Fibroblast of skin of left quadriceps (primary cell): ENCODE data around the gene C1QTNF7.

Source experiments
- DNase-seq, 2 experiments: peaks; one replicate each; pipeline ENCODE4 v3.0.0-alpha.2; 2013; ENCODE audit warnings: low read depth in 2 of 2

The C1QTNF7 gene

GRCh38 chr4:15413623-15414019 is 14.2 kb upstream of the C1QTNF7 start:
- DNase-seq, result no peak

GRCh38 chr4:15414551-15415091 is 13.2 kb upstream of the C1QTNF7 start:
- DNase-seq, result peak; percentile 71 to 73

GRCh38 chr4:15416357-15417232 is 11.2 kb upstream of the C1QTNF7 start:
- no peak for DNase-seq

GRCh38 chr4:15417233-15417660 is 10.6 kb upstream of the C1QTNF7 start:
- DNase-seq, result no peak

- DNase-seq, result no peak
These were observed 8.9 kb upstream of the C1QTNF7 start for GRCh38 chr4:15418956-15419355.

- peak in 1 of 2 experiments; percentile 24 for DNase-seq
These were observed 7.2 kb upstream of the C1QTNF7 start for GRCh38 chr4:15420642-15421041.

GRCh38 chr4:15423285-15423711 is 4.5 kb upstream of the C1QTNF7 start:
- no peak for DNase-seq

GRCh38 chr4:15425520-15425919 is 2.3 kb upstream of the C1QTNF7 start:
- no peak for DNase-seq

- DNase-seq, result no peak
These were observed 672 bp upstream of the C1QTNF7 start for GRCh38 chr4:15427161-15427560.

GRCh38 chr4:15428611-15429010 is 778 bp downstream of the C1QTNF7 start:
- DNase-seq, result no peak

GRCh38 chr4:15434091-15434490 is 6.3 kb downstream of the C1QTNF7 start:
- DNase-seq, result no peak

- DNase-seq, result no peak
These were observed 6.8 kb downstream of the C1QTNF7 start for GRCh38 chr4:15434676-15435075.

GRCh38 chr4:15436513-15436912 is 8.7 kb downstream of the C1QTNF7 start:
- DNase-seq, result peak; percentile 40 to 46

GRCh38 chr4:15438939-15439524 is 11.2 kb downstream of the C1QTNF7 start:
- no peak for DNase-seq

GRCh38 chr4:15443371-15444160 is 15.7 kb downstream of the C1QTNF7 start:
- no peak for DNase-seq

GRCh38 chr4:15444276-15444675 is 16.4 kb downstream of the C1QTNF7 start:
- no peak for DNase-seq

- DNase-seq, result no peak
These were observed 17.2 kb downstream of the C1QTNF7 start for GRCh38 chr4:15444879-15445547.

GRCh38 chr4:15451181-15451865 is 23.5 kb downstream of the C1QTNF7 start:
- DNase-seq, result peak; percentile 39 to 45

- peak; percentile 95 for DNase-seq
These were observed 24.3 kb downstream of the C1QTNF7 start for GRCh38 chr4:15451866-15452765.

- peak in 1 of 2 experiments; percentile 55 for DNase-seq
These were observed 27.5 kb downstream of the C1QTNF7 start for GRCh38 chr4:15455290-15455689.
